Effector memory CD8-positive, alpha-beta T cell (primary cell): ENCODE data around the gene MED12.

Source experiments
- ATAC-seq: fragments of 150-1000 bp; cut with Tn5 transposase; replicated peaks from 2 replicates; pipeline ENCODE4 v1.10.0; 2021; ENCODE audit warnings: mild to moderate bottlenecking, moderate library complexity
- DNase-seq, 3 experiments: peaks; one replicate each; pipeline ENCODE4 v3.0.0; 2021
- H3K27ac Mint-ChIP-seq, 2 donors: one replicate each; pipeline ENCODE4 v1.8.0; 2022; ENCODE audit warnings: mild to moderate bottlenecking in 2 of 2, mixed read lengths in 2 of 2, moderate library complexity in 2 of 2
- H3K27me3 Mint-ChIP-seq, 2 donors: one replicate each; pipeline ENCODE4 v1.8.0; 2022; ENCODE audit warnings: mixed read lengths in 2 of 2
- H3K36me3 Mint-ChIP-seq: one replicate; pipeline ENCODE4 v1.8.0; 2022; ENCODE audit warnings: mild to moderate bottlenecking, moderate library complexity, mixed read lengths; ENCODE audit not compliant: insufficient read depth
- H3K4me1 Mint-ChIP-seq, 2 donors: one replicate each; pipeline ENCODE4 v1.8.0; 2022; ENCODE audit warnings: low read depth in 2 of 2, mixed read lengths in 2 of 2
- H3K4me3 Mint-ChIP-seq, 2 donors: one replicate each; pipeline ENCODE4 v1.8.0; 2022; ENCODE audit warnings: mild to moderate bottlenecking in 2 of 2, mixed read lengths in 2 of 2, moderate library complexity in 2 of 2
- H3K9me3 Mint-ChIP-seq, 2 donors: one replicate each; pipeline ENCODE4 v1.8.0; 2022; ENCODE audit warnings: mixed read lengths in 2 of 2

The MED12 gene

GRCh38 chrX:71158603-71159002 is 40.2 kb downstream of the MED12 start:
- Mint-ChIP-seq H3K27me3 (no peaks in the 10 kb centered on the region), H3K4me3 (no peak overlapping the region), H3K36me3 (peaks cover 3% of the 10 kb centered on the region), H3K27ac (no peak overlapping the region), H3K9me3 (no peaks in the 10 kb centered on the region), H3K4me1 (peaks cover 6 to 14% of the 10 kb centered on the region in 2 donors)
- ATAC-seq, result no peak
- DNase-seq, result no peak

- no peak for ATAC-seq
- H3K4me3 Mint-ChIP-seq, result no peak overlapping the region
- peaks cover 8% of the 10 kb centered on the region for H3K36me3 Mint-ChIP-seq
- peaks cover 6 to 14% of the 10 kb centered on the region in 2 donors for H3K4me1 Mint-ChIP-seq
- H3K27ac Mint-ChIP-seq, result no peak overlapping the region
- H3K9me3 Mint-ChIP-seq, result no peaks in the 10 kb centered on the region
- H3K27me3 Mint-ChIP-seq, result no peaks in the 10 kb centered on the region
- no peak for DNase-seq
Measured at GRCh38 chrX:71159335-71159734, 40.9 kb downstream of the MED12 start.

- DNase-seq (no peak), ATAC-seq (no peak)
- Mint-ChIP-seq H3K4me1 (peaks cover 6 to 14% of the 10 kb centered on the region in 2 donors), H3K4me3 (no peak overlapping the region), H3K9me3 (no peaks in the 10 kb centered on the region), H3K27me3 (no peaks in the 10 kb centered on the region), H3K36me3 (peaks cover 11% of the 10 kb centered on the region), H3K27ac (no peak overlapping the region)
Measured at GRCh38 chrX:71160475-71160874, 42.1 kb downstream of the MED12 start.

GRCh38 chrX:71162981-71163380 is 44.6 kb downstream of the MED12 start:
- Mint-ChIP-seq H3K27me3 (no peaks in the 10 kb centered on the region), H3K27ac (no peak overlapping the region), H3K4me1 (peaks cover 6 to 12% of the 10 kb centered on the region in 2 donors), H3K4me3 (no peak overlapping the region), H3K9me3 (no peaks in the 10 kb centered on the region), H3K36me3 (peaks cover 11% of the 10 kb centered on the region)
- ATAC-seq (no peak), DNase-seq (no peak)

GRCh38 chrX:71164071-71164470 is 45.7 kb downstream of the MED12 start:
- Mint-ChIP-seq H3K27ac (no peak overlapping the region), H3K4me1 (peaks cover 2 to 9% of the 10 kb centered on the region in 2 donors), H3K36me3 (peaks cover 11% of the 10 kb centered on the region), H3K27me3 (no peaks in the 10 kb centered on the region), H3K4me3 (no peak overlapping the region), H3K9me3 (no peaks in the 10 kb centered on the region)
- DNase-seq (no peak), ATAC-seq (no peak)

DNA sequence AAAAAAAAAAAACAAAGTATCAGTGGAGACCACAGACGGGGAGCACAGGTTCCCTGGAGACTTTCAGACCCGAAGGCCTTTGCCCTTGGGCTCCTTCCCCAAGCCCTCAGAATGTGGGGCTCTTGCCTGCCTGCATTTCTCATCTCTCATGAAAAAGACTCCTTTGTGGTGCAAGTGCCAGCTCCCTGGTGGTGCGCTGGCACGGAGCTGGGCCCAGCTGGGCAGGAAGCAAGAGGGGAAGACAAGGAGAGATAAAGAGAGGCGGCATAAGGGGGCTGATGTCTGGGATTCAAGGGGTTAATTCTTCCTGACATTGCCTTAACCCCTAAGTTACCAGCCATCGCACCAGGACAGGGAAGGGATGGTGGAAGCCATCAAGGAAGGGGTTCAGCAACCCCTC is 48.1 kb downstream of the MED12 start:
- Mint-ChIP-seq H3K4me3 (no peak overlapping the region), H3K27me3 (no peaks in the 10 kb centered on the region)

GRCh38 chrX:71167031-71167781 is 48.8 kb downstream of the MED12 start:
- ATAC-seq (no peak), DNase-seq (no peak)
- Mint-ChIP-seq H3K4me1 (peaks cover 5 to 9% of the 10 kb centered on the region in 2 donors), H3K9me3 (no peaks in the 10 kb centered on the region), H3K4me3 (no peak overlapping the region), H3K27me3 (no peaks in the 10 kb centered on the region), H3K36me3 (peaks cover 8% of the 10 kb centered on the region), H3K27ac (no peak overlapping the region)

More for the DNA sequence above, 48.1 kb downstream of the MED12 start:
- H3K9me3 Mint-ChIP-seq, result no peaks in the 10 kb centered on the region
- H3K4me1 Mint-ChIP-seq, result peaks cover 5 to 9% of the 10 kb centered on the region in 2 donors
- no peak overlapping the region for H3K27ac Mint-ChIP-seq
- no peak for ATAC-seq
- peaks cover 11% of the 10 kb centered on the region for H3K36me3 Mint-ChIP-seq
- DNase-seq, result no peak

DNA sequence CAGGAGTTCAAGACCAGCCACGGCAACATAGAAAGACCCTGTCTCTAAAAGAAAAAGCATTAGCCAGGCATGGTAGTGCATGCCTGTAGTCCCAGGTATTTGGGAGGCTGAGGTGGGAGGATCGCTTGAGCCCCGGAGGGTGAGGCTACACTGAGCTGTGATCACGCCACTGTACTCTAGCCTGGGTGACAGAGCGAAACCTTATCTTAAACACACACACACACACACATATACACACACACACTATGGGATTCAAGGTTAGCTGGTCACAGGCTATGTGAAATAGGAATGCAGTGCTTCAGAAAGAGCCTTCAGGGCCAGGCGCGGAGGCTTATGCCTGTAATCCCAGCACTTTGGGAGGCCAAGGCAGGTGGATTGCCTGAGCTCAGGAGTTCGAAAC is 49.7 kb downstream of the MED12 start:
- Mint-ChIP-seq H3K27ac (no peak overlapping the region), H3K27me3 (no peaks in the 10 kb centered on the region), H3K9me3 (no peaks in the 10 kb centered on the region), H3K36me3 (peaks cover 8% of the 10 kb centered on the region), H3K4me3 (no peak overlapping the region), H3K4me1 (peaks cover 5 to 9% of the 10 kb centered on the region in 2 donors)
- no peak for DNase-seq
- ATAC-seq, result no peak

DNA sequence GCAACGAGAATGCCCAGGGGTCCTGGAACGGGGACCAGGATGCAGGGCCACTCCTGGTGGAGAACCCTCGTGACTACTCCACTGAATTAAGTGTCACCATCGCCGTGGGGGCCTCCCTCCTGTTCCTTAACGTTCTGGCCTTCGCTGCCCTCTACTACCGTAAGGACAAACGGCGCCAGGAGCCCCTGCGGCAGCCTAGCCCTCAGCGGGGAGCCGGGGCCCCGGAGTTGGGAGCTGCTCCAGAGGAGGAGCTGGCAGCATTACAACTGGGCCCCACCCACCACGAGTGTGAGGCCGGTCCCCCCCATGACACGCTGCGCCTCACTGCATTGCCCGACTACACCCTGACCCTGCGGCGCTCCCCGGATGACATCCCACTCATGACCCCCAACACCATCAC is 51.2 kb downstream of the MED12 start:
- Mint-ChIP-seq H3K4me1 (peaks cover 7 to 9% of the 10 kb centered on the region in 2 donors), H3K27ac (no peak overlapping the region), H3K36me3 (peaks cover 3% of the 10 kb centered on the region), H3K27me3 (no peaks in the 10 kb centered on the region), H3K9me3 (no peaks in the 10 kb centered on the region), H3K4me3 (no peak overlapping the region)
- ATAC-seq (no peak), DNase-seq (no peak)

- Mint-ChIP-seq H3K4me3 (no peak overlapping the region), H3K36me3 (no peaks in the 10 kb centered on the region), H3K27ac (no peak overlapping the region), H3K4me1 (peaks cover 7 to 9% of the 10 kb centered on the region in 2 donors), H3K9me3 (no peaks in the 10 kb centered on the region), H3K27me3 (no peaks in the 10 kb centered on the region)
- ATAC-seq, result no peak
- DNase-seq, result no peak
Measured at GRCh38 chrX:71170660-71171059, 52.3 kb downstream of the MED12 start.

GRCh38 chrX:71171110-71171801 is 52.9 kb downstream of the MED12 start:
- Mint-ChIP-seq H3K27me3 (no peaks in the 10 kb centered on the region), H3K4me3 (no peak overlapping the region), H3K4me1 (peaks cover 7 to 9% of the 10 kb centered on the region in 2 donors), H3K27ac (no peak overlapping the region), H3K36me3 (no peaks in the 10 kb centered on the region), H3K9me3 (no peaks in the 10 kb centered on the region)
- ATAC-seq (no peak), DNase-seq (no peak)

- no peak for DNase-seq
- no peak overlapping the region for H3K27ac Mint-ChIP-seq
- no peaks in the 10 kb centered on the region for H3K9me3 Mint-ChIP-seq
- H3K27me3 Mint-ChIP-seq, result no peaks in the 10 kb centered on the region
- ATAC-seq, result no peak
- no peak overlapping the region for H3K4me3 Mint-ChIP-seq
- peaks cover 0 to 5% of the 10 kb centered on the region in 2 donors for H3K4me1 Mint-ChIP-seq
- H3K36me3 Mint-ChIP-seq, result no peaks in the 10 kb centered on the region
Measured at GRCh38 chrX:71173440-71173839, 55.0 kb downstream of the MED12 start.

- Mint-ChIP-seq H3K27ac (no peak overlapping the region), H3K4me3 (no peak overlapping the region), H3K9me3 (no peaks in the 10 kb centered on the region), H3K4me1 (peaks cover 3 to 4% of the 10 kb centered on the region in 2 donors), H3K36me3 (no peaks in the 10 kb centered on the region), H3K27me3 (no peaks in the 10 kb centered on the region)
- DNase-seq (no peak), ATAC-seq (no peak)
Measured at GRCh38 chrX:71174795-71175194, 56.4 kb downstream of the MED12 start.

GRCh38 chrX:71175531-71175930 is 57.1 kb downstream of the MED12 start:
- Mint-ChIP-seq H3K9me3 (no peaks in the 10 kb centered on the region), H3K4me3 (no peak overlapping the region), H3K27ac (no peak overlapping the region), H3K4me1 (peaks cover 2 to 3% of the 10 kb centered on the region in 2 donors), H3K36me3 (peaks cover 3% of the 10 kb centered on the region), H3K27me3 (no peaks in the 10 kb centered on the region)
- ATAC-seq (no peak), DNase-seq (no peak)
